GM21825 (cell line): ENCODE data around the gene CDHR4.

ENCODE experiments used
- ATAC-seq: cut with Tn5 transposase; IDR thresholded peaks from one replicate; pipeline ENCODE4 v1.9.1; 2021; ENCODE audit warnings: mild to moderate bottlenecking, moderate library complexity; ENCODE audit not compliant: unreplicated experiment

The CDHR4 gene

GRCh38 chr3:49745986-49746385 is 53.7 kb downstream of the CDHR4 start:
- ATAC-seq: no peak
